ENCODE results near the gene XRN1.

GRCh38 chr3:142276781-142277180 is 171.1 kb downstream of the XRN1 start:
- TF ChIP-seq REST (IDR thresholded peaks at IDR 0.05; ENCODE audit: insufficient replicate concordance, low read depth) (no peak), CTCF (IDR thresholded peaks at IDR 0.05; ENCODE audit: insufficient read depth, low read length) (no peak), GABPA (IDR thresholded peaks at IDR 0.05; ENCODE audit: low read depth) (no peak), POLR2AphosphoS5 (IDR thresholded peaks at IDR 0.05; ENCODE audit: low read depth) (no peak)

All from HL-60 (cell line).